SU-DHL-6 (cell line): ENCODE measurements around the gene CTTNBP2NL.

Source experiments
- H2AFZ ChIP-seq: fragments of 200-600 bp; sonication (generic); 2 replicates; pipeline ENCODE4 v1.6.1; 2014; ENCODE audit warnings: low read depth, mild to moderate bottlenecking, moderate library complexity, mixed read lengths, antibody characterized with exemption, low read length; ENCODE audit not compliant: severe bottlenecking
- H3F3A ChIP-seq: fragments of 200-600 bp; shearing (Covaris generic); 2 replicates; pipeline ENCODE4 v1.6.0; 2016; ENCODE audit warnings: antibody characterized with exemption, mild to moderate bottlenecking; ENCODE audit not compliant: insufficient read depth
- H3K27ac ChIP-seq: fragments of 200-600 bp; sonication (generic); 2 replicates; pipeline ENCODE4 v1.5.1; 2016; ENCODE audit warnings: low read depth, mild to moderate bottlenecking, low read length, moderate library complexity, mixed read lengths
- H3K27me3 ChIP-seq: fragments of 200-600 bp; sonication (generic), shearing (Covaris generic); 2 replicates; pipeline ENCODE4 v1.6.0; 2014; ENCODE audit warnings: mild to moderate bottlenecking, low read length
- H3K36me3 ChIP-seq: fragments of 200-600 bp; sonication (generic); 2 replicates; pipeline ENCODE4 v1.6.1; 2014; ENCODE audit warnings: mild to moderate bottlenecking, low read length, mixed read lengths
- H3K4me2 ChIP-seq: fragments of 300-600, 200-600 bp; shearing (Covaris generic), sonication (generic); 2 replicates; pipeline ENCODE4 v1.6.0; 2014; ENCODE audit warnings: low read length, low read depth, mild to moderate bottlenecking; ENCODE audit not compliant: poor library complexity, severe bottlenecking
- H3K4me3 ChIP-seq: fragments of 200-600 bp; sonication (generic); 2 replicates; pipeline ENCODE4 v1.5.1; 2014; ENCODE audit warnings: antibody characterized with exemption, low read length, mild to moderate bottlenecking, mixed read lengths; ENCODE audit not compliant: insufficient read depth, poor library complexity, severe bottlenecking
- H3K79me2 ChIP-seq: fragments of 200-600 bp; sonication (generic); 2 replicates; pipeline ENCODE4 v1.6.1; 2014; ENCODE audit warnings: mild to moderate bottlenecking, low read length, moderate library complexity; ENCODE audit not compliant: insufficient read depth
- H3K9ac ChIP-seq: fragments of 200-600 bp; sonication (generic); 2 replicates; pipeline ENCODE4 v1.7.0; 2014; ENCODE audit warnings: mild to moderate bottlenecking, low read length
- H3K9me2 ChIP-seq: fragments of 200-600 bp; sonication (generic); replicated peaks from 2 replicates; pipeline ENCODE4 v1.6.1; 2014; ENCODE audit warnings: low read length; ENCODE audit not compliant: insufficient read depth
- H3K9me3 ChIP-seq: fragments of 200-600 bp; sonication (generic); 2 replicates; pipeline ENCODE4 v1.6.1; 2014; ENCODE audit warnings: low read length, mixed read lengths; ENCODE audit not compliant: insufficient read depth
- H4K20me1 ChIP-seq: fragments of 200-600 bp; sonication (generic); 2 replicates; pipeline ENCODE4 v1.6.1; 2014; ENCODE audit warnings: low read depth, mild to moderate bottlenecking, antibody characterized with exemption, low read length, moderate library complexity, mixed read lengths
- CTCF ChIP-seq: fragments of 200-600 bp; sonication (generic); IDR thresholded peaks from one replicate; pipeline ENCODE4 v1.5.1; 2017; ENCODE audit warnings: antibody characterized with exemption, mild to moderate bottlenecking, low read length, moderate library complexity; ENCODE audit not compliant: insufficient read depth, poor library complexity, severe bottlenecking
- EZH2phosphoT487 ChIP-seq: fragments of 200-600 bp; sonication (generic), shearing (Covaris generic); conservative IDR thresholded peaks from 2 replicates; pipeline ENCODE4 v1.6.1; 2018; ENCODE audit warnings: mild to moderate bottlenecking, antibody characterized with exemption, low read length, moderate library complexity, mixed read lengths

Gene CTTNBP2NL

GRCh38 chr1:112359961-112360767 lies 35.9 kb upstream of the CTTNBP2NL start:
- TF ChIP-seq CTCF = no peak
- no peak for TF ChIP-seq EZH2phosphoT487
- H3K9ac ChIP-seq = no peak overlapping the region
- no peak overlapping the region for H3K4me3 ChIP-seq
- no peaks in the 10 kb centered on the region for H3K79me2 ChIP-seq
- H3K4me2 ChIP-seq = no peak overlapping the region
- no peaks in the 10 kb centered on the region for H3F3A ChIP-seq
- H2AFZ ChIP-seq = no peak overlapping the region
- no peaks in the 10 kb centered on the region for H3K9me2 ChIP-seq
- H3K36me3 ChIP-seq = no peaks in the 10 kb centered on the region
- H4K20me1 ChIP-seq = no peaks in the 10 kb centered on the region
- no peaks in the 10 kb centered on the region for H3K9me3 ChIP-seq
- no peaks in the 10 kb centered on the region for H3K27me3 ChIP-seq
- H3K27ac ChIP-seq = no peak overlapping the region

- no peak overlapping the region for H3K27ac ChIP-seq
- TF ChIP-seq EZH2phosphoT487 = no peak
- TF ChIP-seq CTCF = no peak
- H3K4me2 ChIP-seq = no peak overlapping the region
- H3K79me2 ChIP-seq = no peaks in the 10 kb centered on the region
- H3K9me3 ChIP-seq = no peaks in the 10 kb centered on the region
- H3K36me3 ChIP-seq = no peaks in the 10 kb centered on the region
- no peaks in the 10 kb centered on the region for H3K27me3 ChIP-seq
- no peak overlapping the region for H3K4me3 ChIP-seq
- no peaks in the 10 kb centered on the region for H3K9me2 ChIP-seq
- H4K20me1 ChIP-seq = no peaks in the 10 kb centered on the region
- H3F3A ChIP-seq = no peaks in the 10 kb centered on the region
- H2AFZ ChIP-seq = no peak overlapping the region
- no peak overlapping the region for H3K9ac ChIP-seq
Measured at GRCh38 chr1:112363636-112364035, 32.4 kb upstream of the CTTNBP2NL start.

GRCh38 chr1:112368198-112368597 lies 27.8 kb upstream of the CTTNBP2NL start:
- Histone ChIP-seq H3K9me2 (no peaks in the 10 kb centered on the region), H3K4me2 (no peak overlapping the region), H2AFZ (no peak overlapping the region), H3K79me2 (no peaks in the 10 kb centered on the region), H3K9me3 (no peaks in the 10 kb centered on the region), H4K20me1 (no peaks in the 10 kb centered on the region), H3K4me3 (no peak overlapping the region), H3K36me3 (no peaks in the 10 kb centered on the region), H3F3A (no peaks in the 10 kb centered on the region), H3K27ac (no peak overlapping the region), H3K9ac (no peak overlapping the region), H3K27me3 (no peaks in the 10 kb centered on the region)
- TF ChIP-seq CTCF (no peak), EZH2phosphoT487 (no peak)
